Measurements from ENCODE around the gene ABLIM3.

ABLIM3 gene

DNA sequence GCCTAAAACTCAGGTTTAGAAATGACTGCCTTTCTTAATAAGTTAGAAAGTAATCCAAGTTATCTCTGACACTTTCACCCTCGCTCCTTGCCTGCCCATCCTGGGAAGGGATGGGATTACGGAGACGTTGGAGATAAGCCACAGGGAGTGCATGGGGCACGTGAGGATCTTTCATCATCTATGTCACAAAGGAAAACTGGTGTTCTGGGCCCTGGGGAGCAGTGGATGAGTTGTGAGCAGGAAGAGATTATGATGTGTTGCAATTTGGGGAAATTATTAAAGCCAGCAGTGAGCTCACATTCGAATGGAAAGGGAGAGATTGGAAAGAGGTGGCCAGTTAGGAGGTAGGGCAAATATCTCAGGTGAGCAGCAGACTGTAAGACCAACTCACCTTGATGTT is 143.2 kb downstream of the ABLIM3 start:
- no peak for DNase-seq

DNA sequence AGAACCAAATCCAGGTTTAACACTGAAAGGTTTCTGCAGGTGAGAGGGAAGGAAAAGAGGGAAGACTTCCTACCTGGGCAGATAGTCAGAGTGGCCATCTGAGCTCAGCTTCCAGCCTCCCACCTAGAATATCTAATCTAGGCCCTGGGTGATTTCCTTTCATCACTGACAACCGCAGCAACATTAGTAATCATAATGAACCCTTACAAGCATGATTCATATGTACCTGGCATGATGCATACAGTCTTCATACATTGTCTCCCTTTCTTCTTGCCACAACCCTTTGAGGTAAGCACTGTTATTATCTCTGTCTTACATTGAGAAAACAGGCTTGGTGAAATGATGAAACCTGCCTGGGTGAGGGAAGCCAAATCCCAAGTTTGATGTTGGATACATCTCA is 143.9 kb downstream of the ABLIM3 start:
- no peak for DNase-seq

DNA sequence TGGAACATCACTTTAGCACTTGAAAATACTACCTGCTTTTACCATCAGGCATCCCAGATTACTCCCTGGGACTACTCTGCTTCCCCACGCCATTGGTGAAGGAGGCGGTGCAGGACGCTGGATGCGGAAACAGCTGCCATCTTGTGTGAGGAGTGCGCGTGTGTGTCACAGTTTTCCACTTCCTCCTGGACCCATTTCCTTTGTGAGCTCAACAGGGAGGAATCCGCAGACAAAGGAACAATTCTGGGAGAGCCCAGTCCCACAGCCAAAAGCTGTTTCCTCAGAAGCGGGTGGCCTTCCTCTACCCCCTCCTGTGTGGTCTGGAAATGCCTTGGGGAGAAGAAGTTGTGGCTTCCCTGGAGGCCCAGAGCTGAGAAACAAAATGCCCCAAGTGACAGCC is 147.1 kb downstream of the ABLIM3 start:
- DNase-seq: no peak

DNA sequence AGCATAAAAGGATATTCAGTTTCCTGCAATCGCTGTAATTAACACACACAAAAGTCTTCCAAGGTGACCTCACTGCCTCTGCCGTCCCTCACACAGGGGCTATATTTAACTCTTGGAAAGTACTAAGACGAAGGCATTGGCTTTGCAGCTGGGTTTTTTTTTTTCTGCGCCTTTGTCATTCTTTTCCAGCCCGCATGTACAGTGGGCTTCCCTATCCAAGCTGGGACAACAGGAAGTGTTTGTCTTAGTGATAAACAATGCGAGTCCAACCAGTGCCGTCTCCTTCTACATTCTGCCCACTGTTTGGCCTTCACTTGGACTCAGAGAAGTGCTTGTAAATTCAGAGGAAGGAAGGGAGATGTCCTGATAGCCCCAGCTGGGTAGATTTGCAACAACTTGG is 148.0 kb downstream of the ABLIM3 start:
- DNase-seq: no peak

DNA sequence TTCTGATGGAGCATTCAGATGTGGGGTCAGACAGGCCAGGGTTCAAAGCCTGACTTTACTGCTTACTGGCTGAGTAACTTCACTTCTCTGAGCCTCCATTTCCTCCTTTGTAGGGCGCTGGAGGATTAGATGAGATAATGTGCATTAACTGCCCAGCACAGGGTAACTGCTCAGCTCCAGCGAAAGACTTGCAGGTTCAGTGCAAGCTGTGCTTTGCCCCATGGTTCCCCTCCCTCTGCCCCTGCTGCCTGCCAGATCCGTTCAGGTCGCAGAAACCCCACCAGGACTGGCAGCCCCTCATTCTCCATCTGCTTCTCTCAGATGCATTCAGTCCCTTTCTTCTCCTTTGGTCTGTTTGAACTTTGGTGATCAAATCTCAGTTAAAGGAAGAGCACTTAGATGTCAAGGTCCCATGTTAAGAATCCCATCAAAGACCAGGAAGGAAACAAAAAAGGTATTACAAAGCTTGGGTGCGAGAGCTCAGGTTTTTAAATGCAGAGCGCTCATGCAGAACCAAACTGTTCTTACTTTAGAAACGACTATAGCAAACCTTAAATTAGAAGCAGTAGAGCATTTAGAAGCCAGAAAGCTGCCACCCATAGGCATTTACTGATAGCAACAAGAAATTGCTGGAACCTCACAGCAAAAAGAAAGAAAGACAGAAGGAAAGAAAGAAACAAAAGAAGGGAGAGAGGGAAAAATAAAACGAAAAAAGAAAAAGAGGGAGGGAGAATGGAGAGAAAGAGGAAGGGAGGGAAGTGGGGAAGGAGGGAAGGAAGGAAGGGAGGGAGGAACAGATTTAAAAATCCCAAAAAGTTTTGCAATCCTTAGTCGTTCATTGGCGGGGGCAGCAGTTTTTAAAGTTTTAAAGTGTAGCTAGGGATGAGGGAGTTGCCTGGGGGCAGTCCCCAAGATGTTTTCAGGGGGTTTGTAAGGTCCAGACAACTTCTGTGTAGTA is 153.9 kb downstream of the ABLIM3 start:
- no peak for DNase-seq

DNA sequence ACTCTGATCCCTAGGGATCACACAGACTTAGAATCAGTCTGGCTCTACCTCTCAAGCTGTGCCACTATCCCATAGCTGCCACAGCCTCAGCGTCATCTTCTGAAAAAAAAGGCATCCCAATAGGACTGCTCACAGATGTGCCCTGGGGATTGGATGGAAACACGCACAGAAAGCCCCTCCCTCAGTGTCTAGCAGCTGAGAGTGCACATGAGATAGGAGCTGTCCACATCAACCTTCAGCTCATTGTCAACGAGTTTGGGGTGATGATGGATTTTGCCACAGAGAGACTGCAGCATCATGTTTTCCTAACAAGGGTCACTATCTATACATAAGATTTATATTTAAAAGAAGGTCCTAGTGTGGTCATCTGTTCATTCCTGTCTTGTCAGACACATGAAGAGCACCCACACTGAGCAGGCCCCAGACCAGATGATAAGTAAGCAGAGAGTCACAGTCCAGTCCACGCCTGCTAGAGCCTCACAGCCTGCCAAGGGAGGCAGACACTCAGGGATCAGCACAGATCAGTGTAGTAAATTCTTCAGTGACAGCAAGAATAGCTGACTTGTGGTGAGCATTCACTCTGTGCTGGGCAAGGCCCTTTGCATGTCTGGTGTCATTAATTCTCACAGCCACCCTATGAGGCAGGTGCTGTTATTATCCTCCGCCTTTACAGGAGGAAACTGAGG is 156.2 kb downstream of the ABLIM3 start:
- no peak for DNase-seq

DNA sequence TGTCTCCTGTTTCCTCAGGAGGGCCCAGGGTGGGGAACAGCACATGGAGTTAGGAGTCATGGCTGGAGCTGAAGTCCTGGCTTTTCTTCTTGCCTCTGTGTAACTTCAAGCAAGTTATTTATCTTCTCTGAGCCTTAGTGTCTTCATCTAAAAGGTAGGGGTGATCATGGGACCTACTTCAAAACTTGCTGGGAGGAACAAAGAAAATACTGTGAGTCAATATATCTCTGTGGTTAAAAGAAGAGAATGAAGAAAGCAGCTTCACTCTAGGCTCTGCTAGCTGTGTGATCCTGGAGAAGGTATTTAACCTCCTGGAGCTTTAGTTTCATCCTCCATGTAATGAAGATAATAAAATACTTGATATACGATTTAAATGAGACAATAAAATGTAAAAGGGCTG is 156.9 kb downstream of the ABLIM3 start:
- DNase-seq: no peak

DNA sequence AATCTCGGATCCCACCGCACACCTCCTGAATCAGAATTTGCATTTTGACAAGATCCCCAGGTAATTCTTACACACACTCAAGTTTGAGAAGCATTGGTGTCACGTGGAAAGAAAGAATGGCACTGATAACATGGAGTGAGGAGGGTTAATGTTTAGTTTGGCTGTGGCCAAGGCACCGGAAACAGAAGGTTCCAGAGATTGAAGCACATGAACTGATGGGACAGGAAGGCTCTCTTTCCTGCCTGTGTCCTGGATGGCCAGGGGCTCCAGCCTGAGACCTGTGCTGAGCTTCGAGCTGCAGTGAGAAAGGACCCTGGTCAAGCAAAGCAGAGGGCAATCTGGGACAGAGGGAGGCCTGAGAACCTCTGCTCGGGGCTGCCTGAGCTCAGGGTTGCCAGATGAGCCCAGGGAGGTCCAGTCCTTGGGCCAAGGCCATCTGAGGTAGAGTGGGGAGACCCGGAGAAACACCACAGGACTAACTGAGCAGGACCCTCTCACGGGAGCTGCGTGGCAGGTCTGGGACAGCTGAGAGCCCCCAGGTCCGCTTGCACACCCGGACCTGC is 157.6 kb downstream of the ABLIM3 start:
- no peak for DNase-seq

DNA sequence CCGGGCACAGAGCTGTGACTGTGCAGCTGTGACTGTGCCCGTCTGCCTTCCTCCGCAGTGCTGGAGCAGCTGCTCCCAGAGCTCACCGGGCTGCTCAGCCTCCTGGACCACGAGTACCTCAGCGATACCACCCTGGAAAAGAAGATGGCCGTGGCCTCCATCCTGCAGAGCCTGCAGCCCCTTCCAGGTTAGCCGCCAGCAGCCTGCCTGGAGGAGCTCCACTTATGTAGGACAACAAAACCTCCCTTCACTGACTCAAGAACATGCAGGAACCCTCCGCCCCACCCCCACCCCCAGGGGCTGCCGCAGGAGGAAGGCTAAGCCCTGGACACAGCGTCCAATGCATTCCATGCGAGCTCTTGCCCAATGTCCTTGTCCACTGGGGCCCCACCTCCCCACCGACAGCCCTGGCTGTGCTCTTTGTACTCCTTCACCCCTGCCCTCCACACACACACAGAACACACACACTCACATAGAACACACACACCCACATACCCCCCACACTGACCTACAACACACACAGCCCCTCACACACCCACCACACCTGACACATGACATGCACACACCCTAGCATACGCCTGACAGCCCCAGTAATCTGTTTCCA is 158.3 kb downstream of the ABLIM3 start:
- no peak for DNase-seq

DNA sequence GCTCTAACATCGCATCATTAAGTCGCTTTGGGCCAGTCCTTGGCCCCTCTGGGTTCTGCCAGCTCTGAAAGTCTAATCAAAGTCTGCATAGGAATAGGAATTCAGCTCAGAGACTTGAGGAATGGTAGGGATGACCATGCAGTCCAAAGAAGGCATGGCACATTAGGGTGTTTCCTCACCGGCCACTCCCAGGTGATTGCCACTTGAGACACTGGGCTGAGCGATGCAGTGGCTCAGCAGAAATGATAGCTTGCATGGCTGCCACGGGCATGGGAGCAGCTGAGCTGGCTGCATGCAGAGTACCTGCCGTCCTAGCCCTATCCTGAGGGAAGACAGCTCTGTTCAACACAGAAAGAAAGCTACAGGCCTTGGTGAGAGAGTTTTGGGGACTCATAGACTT is 159.1 kb downstream of the ABLIM3 start:
- DNase-seq: no peak

DNA sequence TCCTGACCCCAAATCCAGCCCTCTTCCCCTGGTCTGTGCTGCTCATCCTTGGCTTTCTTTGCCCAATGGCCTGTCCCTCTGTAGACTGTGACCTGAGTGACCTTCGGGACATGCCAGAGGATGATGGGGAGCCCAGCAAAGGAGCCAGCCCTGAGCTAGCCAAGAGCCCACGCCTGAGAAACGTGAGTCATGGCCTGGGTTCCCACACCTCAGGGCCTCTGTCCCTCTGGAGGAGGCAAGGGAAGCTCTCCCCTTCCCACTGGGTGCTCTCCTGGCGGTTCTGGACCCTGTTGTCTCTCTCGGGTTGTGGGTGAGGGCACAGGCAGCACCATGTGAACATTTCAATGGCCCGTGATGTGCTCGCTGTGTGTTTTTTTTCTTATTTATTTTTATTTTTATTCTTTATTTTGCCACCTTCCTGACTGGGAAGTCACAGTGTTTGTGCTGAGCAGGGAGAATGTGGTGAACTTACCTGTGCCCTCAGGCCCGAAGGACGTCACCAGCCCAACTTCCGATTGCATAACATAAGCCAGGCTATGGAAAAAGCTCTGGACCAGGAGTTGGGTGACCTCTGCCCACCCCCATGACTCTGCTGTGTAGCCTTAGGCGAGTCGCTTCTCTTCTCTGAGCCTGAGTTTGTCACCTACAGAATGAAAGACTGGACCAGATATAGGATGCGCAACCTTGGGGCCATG is 159.9 kb downstream of the ABLIM3 start:
- DNase-seq: no peak

DNA sequence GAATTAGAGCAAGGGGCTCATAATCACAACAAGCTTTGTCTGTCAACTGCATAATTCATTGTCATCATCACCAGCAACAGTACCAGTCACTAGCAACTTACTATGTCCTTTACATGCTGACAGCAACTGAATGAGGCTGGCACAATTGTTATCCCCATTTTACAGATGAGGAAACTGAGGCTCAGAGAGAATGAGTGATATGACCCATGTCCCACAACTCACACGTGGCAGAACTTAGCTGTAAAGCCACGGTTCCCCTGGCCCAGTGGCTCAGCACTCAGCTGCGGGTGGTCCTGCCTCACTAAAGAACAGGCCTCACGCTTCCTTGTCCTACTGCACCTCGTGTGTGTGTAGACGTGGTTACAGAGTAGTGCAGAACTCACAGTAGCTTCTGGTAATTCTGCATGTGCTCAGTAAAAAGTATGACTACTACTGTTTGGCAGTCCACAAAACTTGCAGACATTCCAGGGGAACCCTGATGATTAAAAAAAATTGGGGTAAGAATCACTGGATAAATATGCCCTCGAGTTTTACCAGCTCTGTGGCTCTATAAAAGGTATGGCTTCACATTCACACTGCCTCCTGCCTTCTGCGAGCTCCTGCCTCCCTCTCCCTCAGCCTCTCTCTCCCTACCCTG is 160.6 kb downstream of the ABLIM3 start:
- DNase-seq: no peak

DNA sequence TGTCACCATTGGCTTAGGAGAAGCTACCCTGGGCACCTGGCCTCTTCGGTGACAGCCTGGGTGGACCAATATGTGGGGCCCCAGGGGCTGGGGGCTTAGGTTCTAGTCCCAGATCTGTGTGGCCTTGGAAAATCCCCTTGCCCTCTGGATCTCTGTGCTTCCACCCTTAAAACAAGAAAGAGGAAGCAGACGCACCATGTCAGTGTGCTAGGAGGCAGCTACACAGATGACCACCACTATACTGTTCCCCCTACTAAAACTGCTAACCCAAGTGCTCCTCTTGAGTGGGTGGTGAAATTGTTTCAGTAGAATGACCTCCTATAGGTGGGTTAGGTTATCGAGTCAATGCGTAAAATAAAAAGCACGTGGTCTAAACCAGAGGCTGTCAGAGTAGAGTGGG is 161.3 kb downstream of the ABLIM3 start:
- no peak for DNase-seq

DNA sequence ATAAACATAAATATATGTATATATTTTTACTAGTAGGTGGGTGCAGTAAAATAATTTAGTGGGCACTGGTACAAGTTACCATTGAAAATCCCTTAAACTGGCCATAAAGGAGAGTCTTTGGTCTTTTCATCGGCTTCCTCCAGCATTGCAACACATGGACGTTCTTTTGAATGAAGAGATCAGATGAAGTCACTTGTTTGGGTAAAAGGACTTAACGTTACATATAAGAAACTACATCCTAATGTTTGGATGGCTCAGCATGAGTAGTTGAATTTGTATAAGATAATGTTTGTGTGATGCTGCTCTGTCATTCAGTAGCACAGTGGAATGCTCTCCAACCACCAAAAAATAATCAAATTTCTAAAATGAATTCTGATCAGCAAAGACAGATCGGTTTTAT is 161.9 kb downstream of the ABLIM3 start:
- no peak for DNase-seq

DNA sequence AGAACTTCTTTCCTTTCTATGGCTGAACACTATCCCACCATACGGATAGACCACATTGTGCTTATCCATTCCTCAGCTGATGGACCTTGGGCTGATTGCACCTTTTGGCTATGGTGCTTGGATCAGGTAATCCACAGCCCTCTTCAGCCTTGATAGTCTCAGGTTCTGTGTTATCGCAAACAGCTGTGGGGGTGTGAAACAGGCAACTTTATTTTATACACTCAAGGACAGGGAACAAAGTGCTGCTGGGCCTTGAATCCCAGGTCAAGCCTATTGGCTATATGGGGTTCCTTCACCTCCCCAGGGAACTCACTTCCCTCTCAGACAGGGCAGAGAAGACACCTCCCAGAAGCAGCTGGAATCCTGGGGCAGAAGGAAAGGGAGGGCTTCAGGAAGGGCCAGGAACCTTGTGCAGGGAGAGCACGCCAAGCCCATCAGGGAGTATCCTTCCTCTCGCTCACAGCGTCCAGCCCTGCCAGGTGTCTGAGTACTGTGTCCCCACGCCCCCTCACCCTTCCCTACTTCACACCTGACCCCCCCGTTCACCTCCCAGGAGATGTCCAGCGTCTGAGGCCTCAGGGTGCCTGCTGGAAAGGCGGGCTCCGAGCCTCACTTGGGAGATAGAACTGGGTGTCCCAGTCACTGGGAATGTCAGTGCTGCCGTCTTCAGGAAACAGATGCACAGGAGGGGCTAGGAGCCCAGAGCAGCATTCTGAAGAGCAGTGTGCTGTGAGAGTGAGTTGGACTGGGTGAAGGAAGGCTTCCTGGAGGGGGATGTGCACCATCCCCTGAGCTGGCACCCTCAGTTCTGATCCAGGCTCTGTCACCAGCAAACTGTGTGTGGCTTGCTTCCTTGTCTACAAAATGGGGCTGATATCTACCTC is 163.1 kb downstream of the ABLIM3 start:
- no peak for DNase-seq

DNA sequence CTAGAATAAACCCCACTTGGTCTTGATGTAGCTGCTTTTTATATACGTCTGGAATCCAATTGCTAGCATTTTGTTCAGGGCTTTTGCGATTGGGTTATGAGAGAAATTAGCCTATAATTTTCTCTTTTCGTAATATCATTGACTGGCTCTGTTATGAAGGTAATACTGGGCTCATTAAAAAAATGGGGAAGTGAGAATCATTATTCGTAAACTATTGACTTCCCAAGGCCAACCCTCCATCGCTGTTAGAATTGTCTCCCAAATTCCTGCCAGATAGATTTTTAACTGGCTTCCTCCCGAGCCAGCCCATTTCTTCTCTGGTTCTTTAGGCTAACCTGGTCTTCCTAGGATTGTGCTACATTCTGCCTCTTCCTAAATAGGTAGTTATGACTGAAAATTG is 168.1 kb downstream of the ABLIM3 start:
- no peak for DNase-seq
